ENCODE data around the gene DUSP11.

DNA sequence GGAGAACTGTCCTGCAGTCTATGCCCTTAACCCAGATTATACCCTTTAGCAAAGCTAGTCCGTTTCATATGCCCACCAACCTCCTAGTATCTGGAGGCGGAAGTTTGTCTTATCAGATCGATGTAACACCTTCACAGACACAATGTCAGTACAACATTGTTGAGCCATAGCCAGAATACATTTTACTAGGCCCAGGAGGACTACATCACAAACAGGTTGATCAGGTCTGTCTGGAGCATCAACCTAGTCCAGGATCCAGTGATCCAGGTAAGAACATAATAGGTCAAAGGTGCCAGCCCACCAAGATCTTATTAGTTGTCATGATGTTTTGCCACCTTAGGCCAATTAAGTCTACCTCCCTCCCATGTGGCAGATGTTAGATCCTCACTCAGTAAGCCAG lies 40.8 kb downstream of the DUSP11 start:
- no peak for TF ChIP-seq ZNF274 (IDR thresholded peaks at IDR 0.05; ENCODE audit: low read depth, low read length)
- no peak for TF ChIP-seq YY1 (IDR thresholded peaks at IDR 0.05; ENCODE audit: insufficient read depth, insufficient read length)

Data from NT2/D1 (cell line).